ENCODE results near the gene CFHR4.

DNA sequence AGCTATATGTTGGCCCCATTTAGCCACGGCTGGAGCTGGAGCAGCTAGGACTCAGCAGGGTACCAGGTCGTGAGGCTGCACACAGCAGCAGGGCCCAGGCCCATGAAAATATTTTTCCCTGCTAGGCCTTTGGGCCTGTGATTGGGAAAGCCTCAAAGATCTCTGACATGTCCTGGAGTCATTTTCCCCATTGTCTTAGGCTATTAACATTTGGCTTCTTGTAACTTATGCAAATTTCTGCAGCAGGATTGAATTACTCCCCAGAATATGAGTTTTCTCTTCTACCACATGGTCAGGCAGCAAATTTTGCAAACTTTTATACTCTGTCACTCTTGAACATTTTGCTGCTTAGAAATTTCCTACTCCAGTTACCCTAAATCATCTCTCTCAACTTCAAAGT lies 66.9 kb downstream of the CFHR4 start:
- TF ChIP-seq, protein P1, sequence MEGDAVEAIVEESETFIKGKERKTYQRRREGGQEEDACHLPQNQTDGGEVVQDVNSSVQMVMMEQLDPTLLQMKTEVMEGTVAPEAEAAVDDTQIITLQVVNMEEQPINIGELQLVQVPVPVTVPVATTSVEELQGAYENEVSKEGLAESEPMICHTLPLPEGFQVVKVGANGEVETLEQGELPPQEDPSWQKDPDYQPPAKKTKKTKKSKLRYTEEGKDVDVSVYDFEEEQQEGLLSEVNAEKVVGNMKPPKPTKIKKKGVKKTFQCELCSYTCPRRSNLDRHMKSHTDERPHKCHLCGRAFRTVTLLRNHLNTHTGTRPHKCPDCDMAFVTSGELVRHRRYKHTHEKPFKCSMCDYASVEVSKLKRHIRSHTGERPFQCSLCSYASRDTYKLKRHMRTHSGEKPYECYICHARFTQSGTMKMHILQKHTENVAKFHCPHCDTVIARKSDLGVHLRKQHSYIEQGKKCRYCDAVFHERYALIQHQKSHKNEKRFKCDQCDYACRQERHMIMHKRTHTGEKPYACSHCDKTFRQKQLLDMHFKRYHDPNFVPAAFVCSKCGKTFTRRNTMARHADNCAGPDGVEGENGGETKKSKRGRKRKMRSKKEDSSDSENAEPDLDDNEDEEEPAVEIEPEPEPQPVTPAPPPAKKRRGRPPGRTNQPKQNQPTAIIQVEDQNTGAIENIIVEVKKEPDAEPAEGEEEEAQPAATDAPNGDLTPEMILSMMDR (conservative IDR thresholded peaks at IDR 0.05; ENCODE audit: low read depth, low read length), result no peak
- no peak for TF ChIP-seq EZH2 (IDR thresholded peaks at IDR 0.05; ENCODE audit: borderline replicate concordance, low read depth, low read length, poor library complexity, severe bottlenecking)

Data from A673 (cell line).